Suprapubic skin (tissue), 4 donors: Measurements from ENCODE around the gene MBOAT7. TPM values are rescaled to one million over a fixed set of nuclear protein-coding genes. Genes with fewer than 3 reads are reported as not detected.
"Not testable (repeated sequence)": the region's sequence is repeated elsewhere in the genome, so short reads cannot be mapped to it uniquely, and the experiment has no call there.

Experiments
- DNase-seq, 2 donors: peaks; one replicate each; pipeline ENCODE4 v3.0.0-alpha.2; 2019; ENCODE audit warnings: low spot score in 2 of 2
- H3K27ac ChIP-seq: fragments of 200-600 bp; sonication (generic); one replicate; pipeline ENCODE4 v1.5.1; 2019
- H3K27me3 ChIP-seq: fragments of 200-600 bp; sonication (generic); one replicate; pipeline ENCODE4 v1.5.1; 2019
- H3K36me3 ChIP-seq: fragments of 200-600 bp; sonication (generic); one replicate; pipeline ENCODE4 v1.5.1; 2019
- H3K4me1 ChIP-seq: fragments of 200-600 bp; sonication (generic); one replicate; pipeline ENCODE4 v1.5.1; 2019
- H3K4me3 ChIP-seq: fragments of 200-600 bp; sonication (generic); one replicate; pipeline ENCODE4 v1.5.1; 2019; ENCODE audit warnings: mild to moderate bottlenecking
- H3K9me3 ChIP-seq: fragments of 200-600 bp; sonication (generic); one replicate; pipeline ENCODE4 v1.5.1; 2019
- EP300 ChIP-seq: sonication (generic); formaldehyde crosslinking; IDR thresholded peaks from one replicate; pipeline ENCODE4 v1.6.1; 2017; ENCODE audit warnings: antibody characterized with exemption
- POLR2A ChIP-seq, 2 donors: fragments of 450-650 bp; IDR thresholded peaks; one replicate each; pipeline ENCODE4 v1.6.1; 2017; ENCODE audit warnings: antibody characterized with exemption in 2 of 2, mild to moderate bottlenecking in 2 of 2, moderate library complexity in 2 of 2
- POLR2AphosphoS5 ChIP-seq, 3 donors: sonication (generic); formaldehyde crosslinking; IDR thresholded peaks; one replicate each; pipeline ENCODE4 v1.6.1; 2017; ENCODE audit warnings: antibody characterized with exemption in 3 of 3
- WGBS: methylation state at CpG from one replicate; pipeline ENCODE4 v1.1.5; 2018; 5-methylcytosine and 5-hydroxymethylcytosine counted together
- total RNA-seq, 4 donors: library from RNA; depleted of rRNA; stranded (reverse); fragments of >200 nt; gene quantifications; one replicate each; pipeline ENCODE4 v1.1.0, GENCODE V29; 2016
- TF ChIP-seq, protein P1 (sequence below), 2 donors: fragments of 200-600 bp in 1 of 2; fragments of 450-650 bp in 1 of 2; sonication (generic) in 1 of 2; IDR thresholded peaks; one replicate each; pipeline ENCODE4 v1.5.1; 2016 to 2019; ENCODE audit warnings: antibody characterized with exemption in 2 of 2, mild to moderate bottlenecking in 1 of 2, moderate library complexity in 1 of 2

MBOAT7 gene
- total RNA-seq, 4 donors from 2014 or later: 54.7 to 96.5 (median 58.7) TPM

DNA sequence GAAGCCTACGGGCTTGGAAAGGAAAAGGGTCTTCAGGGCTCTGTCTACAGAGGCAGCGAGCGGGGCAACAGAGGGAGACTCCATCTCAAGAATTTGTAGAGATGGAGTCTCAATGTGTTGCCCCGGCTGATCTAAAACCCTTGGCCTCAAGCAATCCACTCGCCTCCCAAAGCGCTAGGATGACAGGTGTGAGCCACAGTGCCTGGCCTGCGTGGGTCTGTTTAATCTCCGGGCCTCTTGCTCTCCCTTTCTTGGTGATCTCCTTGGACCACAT lies 19.3 kb upstream of the MBOAT7 start:
- H3K36me3 ChIP-seq: peaks cover 44% of the 10 kb centered on the region
- WGBS: 60% methylated on average over 1 of the region's 8 CpGs
- peak overlapping the region; percentile 43 for H3K27ac ChIP-seq

DNA sequence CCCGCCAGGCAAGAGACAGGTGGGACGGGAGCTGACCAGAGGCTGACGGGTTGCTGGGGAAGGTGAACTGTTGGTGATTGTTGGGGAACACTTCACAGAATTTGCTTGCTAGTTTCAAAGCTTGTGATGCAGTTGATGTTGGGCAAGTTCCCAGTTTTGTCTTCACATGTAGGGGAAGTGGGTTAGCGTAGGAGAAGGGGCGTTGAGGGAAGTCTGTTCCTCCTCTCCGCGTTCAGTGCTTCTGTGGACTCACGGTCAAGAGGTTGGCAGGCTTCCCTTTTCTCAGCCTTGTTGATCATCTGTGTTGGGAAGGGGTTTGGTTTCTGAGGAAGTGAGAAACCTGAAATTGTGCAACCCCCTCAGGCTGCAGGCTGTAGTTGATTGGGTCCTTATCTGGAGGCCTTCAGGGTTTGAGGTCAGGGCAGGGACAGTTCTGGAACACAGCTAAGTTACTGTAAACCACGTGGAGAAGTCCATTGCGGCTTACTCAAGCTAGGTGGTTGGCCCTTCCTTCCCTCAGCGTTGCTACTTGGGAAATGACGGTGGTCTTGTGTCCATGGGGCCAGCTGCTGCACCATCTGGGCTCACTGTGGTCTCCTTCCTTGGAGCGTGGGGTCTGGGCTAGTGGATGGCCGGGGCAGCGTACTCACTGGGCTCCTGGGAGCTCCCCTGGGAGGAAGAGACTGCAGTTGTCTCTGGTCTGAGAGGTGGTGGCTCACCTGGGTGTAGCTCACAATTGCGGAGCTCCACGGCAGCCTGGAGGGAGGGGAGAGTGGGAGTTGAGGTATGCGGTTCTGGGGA lies 18.8 kb upstream of the MBOAT7 start:
- 54% methylated on average over 12 of the region's 18 CpGs for WGBS
- H3K4me1 ChIP-seq: peaks cover 64% of the 10 kb centered on the region
- H3K4me3 ChIP-seq: no peak overlapping the region

More for the DNA sequence above, 19.3 kb upstream of the MBOAT7 start:
- Histone ChIP-seq H3K4me3 (no peak overlapping the region), H3K27me3 (no peaks in the 10 kb centered on the region), H3K9me3 (no peaks in the 10 kb centered on the region), H3K4me1 (peaks cover 59% of the 10 kb centered on the region)
- no peak for TF ChIP-seq POLR2AphosphoS5 (IDR thresholded peaks at IDR 0.05)
- no peak for TF ChIP-seq POLR2A (IDR thresholded peaks at IDR 0.05)
- TF ChIP-seq, protein P1, sequence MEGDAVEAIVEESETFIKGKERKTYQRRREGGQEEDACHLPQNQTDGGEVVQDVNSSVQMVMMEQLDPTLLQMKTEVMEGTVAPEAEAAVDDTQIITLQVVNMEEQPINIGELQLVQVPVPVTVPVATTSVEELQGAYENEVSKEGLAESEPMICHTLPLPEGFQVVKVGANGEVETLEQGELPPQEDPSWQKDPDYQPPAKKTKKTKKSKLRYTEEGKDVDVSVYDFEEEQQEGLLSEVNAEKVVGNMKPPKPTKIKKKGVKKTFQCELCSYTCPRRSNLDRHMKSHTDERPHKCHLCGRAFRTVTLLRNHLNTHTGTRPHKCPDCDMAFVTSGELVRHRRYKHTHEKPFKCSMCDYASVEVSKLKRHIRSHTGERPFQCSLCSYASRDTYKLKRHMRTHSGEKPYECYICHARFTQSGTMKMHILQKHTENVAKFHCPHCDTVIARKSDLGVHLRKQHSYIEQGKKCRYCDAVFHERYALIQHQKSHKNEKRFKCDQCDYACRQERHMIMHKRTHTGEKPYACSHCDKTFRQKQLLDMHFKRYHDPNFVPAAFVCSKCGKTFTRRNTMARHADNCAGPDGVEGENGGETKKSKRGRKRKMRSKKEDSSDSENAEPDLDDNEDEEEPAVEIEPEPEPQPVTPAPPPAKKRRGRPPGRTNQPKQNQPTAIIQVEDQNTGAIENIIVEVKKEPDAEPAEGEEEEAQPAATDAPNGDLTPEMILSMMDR (IDR thresholded peaks at IDR 0.05): no peak
- TF ChIP-seq EP300: no peak
- DNase-seq: no peak

DNA sequence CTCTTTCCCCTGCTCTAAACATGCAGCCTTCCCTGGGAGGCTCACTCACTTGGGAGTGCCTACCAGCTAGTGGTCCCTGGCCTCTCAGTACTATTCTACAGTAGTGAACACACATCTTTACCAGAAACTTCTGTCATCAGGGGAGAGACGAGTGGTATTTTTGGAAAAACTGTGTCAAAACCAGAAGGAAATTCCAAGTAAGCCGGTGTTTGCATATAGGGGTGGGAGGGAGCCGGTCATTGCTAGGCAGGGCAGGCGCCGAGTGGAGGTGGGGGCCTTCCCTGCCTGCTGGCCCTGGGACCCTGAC lies 18.2 kb upstream of the MBOAT7 start:
- WGBS: 79% methylated on average over 5 of the region's 5 CpGs
- Histone ChIP-seq H3K27ac (peak overlapping the region; percentile 55), H3K4me1 (peaks cover 70% of the 10 kb centered on the region), H3K27me3 (no peaks in the 10 kb centered on the region), H3K9me3 (no peaks in the 10 kb centered on the region), H3K4me3 (no peak overlapping the region), H3K36me3 (peaks cover 55% of the 10 kb centered on the region)
- no peak for DNase-seq
- no peak for TF ChIP-seq POLR2AphosphoS5 (IDR thresholded peaks at IDR 0.05)
- no peak for TF ChIP-seq EP300

More for the DNA sequence above, 18.8 kb upstream of the MBOAT7 start:
- Histone ChIP-seq H3K27ac (peak overlapping the region; percentile 55), H3K9me3 (no peaks in the 10 kb centered on the region), H3K27me3 (no peaks in the 10 kb centered on the region), H3K36me3 (peaks cover 50% of the 10 kb centered on the region)
- no peak for TF ChIP-seq POLR2AphosphoS5 (IDR thresholded peaks at IDR 0.05)
- peak in 1 of 2 donors; percentile 18 for TF ChIP-seq POLR2A (IDR thresholded peaks at IDR 0.05)
- peak in 1 of 2 donors; percentile 81 for DNase-seq

DNA sequence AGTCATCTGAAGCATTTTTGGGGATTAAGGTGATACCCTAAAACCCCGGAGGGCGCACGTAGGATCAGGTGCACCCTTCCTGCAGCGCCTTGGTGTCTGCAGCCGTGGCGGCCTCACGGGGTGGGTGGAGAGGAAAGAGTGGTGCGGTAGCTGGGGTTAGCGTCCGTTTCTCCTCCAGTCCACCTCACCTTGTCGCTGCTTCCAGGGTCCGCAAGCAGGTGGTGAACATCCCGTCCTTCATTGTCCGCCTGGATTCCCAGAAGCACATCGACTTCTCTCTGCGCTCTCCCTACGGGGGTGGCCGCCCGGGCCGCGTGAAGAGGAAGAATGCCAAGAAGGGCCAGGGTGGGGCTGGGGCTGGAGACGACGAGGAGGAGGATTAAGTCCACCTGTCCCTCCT lies 17.8 kb upstream of the MBOAT7 start:
- H3K27ac ChIP-seq: peak overlapping the region; percentile 55

DNA sequence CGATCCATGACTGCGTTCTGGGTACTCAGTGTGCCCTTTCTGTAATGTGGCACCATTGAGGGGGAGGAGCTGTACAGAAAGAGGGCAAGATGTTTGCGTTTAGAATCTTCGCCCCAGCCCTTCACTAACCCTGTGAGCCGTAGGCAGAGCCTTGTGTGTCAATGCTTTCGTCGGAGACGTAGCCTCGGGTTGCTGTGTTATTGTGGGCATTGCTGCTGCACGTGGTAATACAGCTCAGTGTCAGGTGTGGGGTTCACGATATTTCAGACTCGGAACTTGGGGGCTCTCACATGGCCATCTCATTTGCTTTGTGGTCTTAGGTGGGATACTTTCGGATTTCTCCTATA lies 17.4 kb upstream of the MBOAT7 start:
- DNase-seq: no peak
- 77% methylated on average over 10 of the region's 13 CpGs for whole genome bisulfite sequencing
- H3K9me3 ChIP-seq: no peaks in the 10 kb centered on the region
- H3K4me3 ChIP-seq: no peak overlapping the region
- H3K27me3 ChIP-seq: no peaks in the 10 kb centered on the region
- peaks cover 62% of the 10 kb centered on the region for H3K36me3 ChIP-seq
- no peak for TF ChIP-seq POLR2AphosphoS5 (IDR thresholded peaks at IDR 0.05)
- H3K27ac ChIP-seq: peak overlapping the region; percentile 55
- peaks cover 78% of the 10 kb centered on the region for H3K4me1 ChIP-seq

More for the DNA sequence above, 17.8 kb upstream of the MBOAT7 start:
- peaks cover 60% of the 10 kb centered on the region for H3K36me3 ChIP-seq
- DNase-seq, H3K4me3 ChIP-seq, H3K27me3 ChIP-seq, H3K9me3 ChIP-seq: not testable (repeated sequence)
- 62% methylated on average over 17 of the region's 23 CpGs for WGBS
- H3K4me1 ChIP-seq: peaks cover 74% of the 10 kb centered on the region

DNA sequence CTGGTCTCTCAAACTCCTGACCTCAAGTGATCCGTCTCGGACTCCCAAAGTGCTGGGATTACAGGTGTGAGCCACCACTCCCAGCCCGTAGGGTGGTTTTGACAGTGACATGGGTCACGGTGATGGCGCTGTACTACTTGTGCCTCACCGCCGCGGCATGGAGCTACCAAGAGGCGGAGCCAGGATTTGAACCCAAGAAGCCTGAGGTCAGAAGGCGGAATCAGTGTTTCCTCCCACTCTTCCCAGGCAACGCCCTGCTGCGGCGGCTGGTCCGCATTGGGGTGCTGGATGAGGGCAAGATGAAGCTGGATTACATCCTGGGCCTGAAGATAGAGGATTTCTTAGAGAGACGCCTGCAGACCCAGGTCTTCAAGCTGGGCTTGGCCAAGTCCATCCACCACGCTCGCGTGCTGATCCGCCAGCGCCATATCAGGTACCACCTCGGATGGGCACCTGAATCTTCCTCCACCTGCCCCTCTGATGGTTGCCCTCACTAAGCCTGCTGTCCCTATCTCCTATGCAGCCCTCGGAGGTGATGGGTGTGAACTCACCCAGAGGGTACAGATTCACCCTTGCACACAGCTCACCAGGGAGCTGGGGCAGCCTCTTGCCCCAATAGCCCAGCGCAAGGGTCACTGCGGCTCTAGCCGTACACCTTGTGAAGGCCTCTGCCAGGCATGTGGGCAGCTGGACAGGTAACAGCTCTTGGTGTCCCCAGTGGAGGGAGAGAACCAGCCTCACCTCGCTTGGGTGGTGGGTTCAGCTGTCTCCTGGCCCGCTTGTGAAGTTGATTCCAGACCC lies 16.9 kb upstream of the MBOAT7 start:
- H3K36me3 ChIP-seq: peaks cover 62% of the 10 kb centered on the region
- H3K27ac ChIP-seq: no peak overlapping the region
- H3K27me3 ChIP-seq: no peaks in the 10 kb centered on the region
- no peak overlapping the region for H3K4me3 ChIP-seq
- WGBS: 87% methylated on average over 15 of the region's 27 CpGs
- peaks cover 84% of the 10 kb centered on the region for H3K4me1 ChIP-seq
- TF ChIP-seq EP300 (no peak), POLR2A (IDR thresholded peaks at IDR 0.05) (no peak), POLR2AphosphoS5 (IDR thresholded peaks at IDR 0.05) (no peak)
- TF ChIP-seq, protein P1 (IDR thresholded peaks at IDR 0.05): no peak
- no peaks in the 10 kb centered on the region for H3K9me3 ChIP-seq
- DNase-seq: no peak

DNA sequence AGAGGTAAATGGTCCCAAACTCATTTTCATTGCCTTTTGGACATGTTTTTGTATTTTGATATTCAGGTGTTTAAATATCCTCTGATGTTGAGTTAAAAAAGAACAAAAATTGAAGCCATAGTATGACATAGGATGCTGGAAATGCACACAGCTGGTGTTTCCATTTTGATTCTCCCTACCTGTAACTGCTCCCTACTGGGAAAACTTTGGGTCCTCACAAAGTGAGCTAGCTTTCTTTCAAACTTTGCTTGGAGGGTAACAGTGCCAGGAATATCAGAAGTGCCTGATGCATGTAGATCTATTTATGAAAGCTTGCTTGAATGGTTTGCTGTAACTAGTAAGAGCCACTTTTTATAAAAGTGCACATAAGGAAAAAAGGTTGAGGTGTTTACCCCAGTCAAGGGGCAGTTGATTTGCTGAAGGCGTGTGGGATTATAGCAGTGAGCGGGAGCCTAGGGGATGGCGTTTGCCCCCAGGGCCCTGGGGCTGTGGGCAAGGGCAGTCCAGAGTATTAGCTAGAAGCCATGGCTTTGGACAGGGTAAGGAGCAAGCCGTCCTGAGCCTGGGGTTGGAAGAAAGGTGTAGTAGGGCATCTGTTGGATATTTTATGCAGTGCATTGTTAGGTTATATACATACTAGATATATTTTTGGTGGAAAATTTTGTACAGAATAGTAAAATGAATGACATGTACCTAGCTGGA lies 15.5 kb upstream of the MBOAT7 start:
- H3K27ac ChIP-seq: no peak overlapping the region
- peaks cover 85% of the 10 kb centered on the region for H3K4me1 ChIP-seq

More for the DNA sequence above, 15.5 kb upstream of the MBOAT7 start:
- 84% methylated on average over 4 of the region's 4 CpGs for WGBS
- TF ChIP-seq POLR2A (IDR thresholded peaks at IDR 0.05): no peak
- TF ChIP-seq EP300: no peak
- TF ChIP-seq, protein P1 (IDR thresholded peaks at IDR 0.05): no peak
- TF ChIP-seq POLR2AphosphoS5 (IDR thresholded peaks at IDR 0.05): no peak
- peaks cover 62% of the 10 kb centered on the region for H3K36me3 ChIP-seq
- H3K4me3 ChIP-seq: no peak overlapping the region
- H3K27me3 ChIP-seq: no peaks in the 10 kb centered on the region
- no peaks in the 10 kb centered on the region for H3K9me3 ChIP-seq
- DNase-seq: no peak
